K562 (cell line): ENCODE data around the gene KRTAP2-2. TPM values are rescaled to one million over a fixed set of nuclear protein-coding genes. Genes with fewer than 3 reads are reported as not detected.

ENCODE experiments used
- ARID1B ChIP-seq: fragments of 450-650 bp; IDR thresholded peaks from 2 replicates; pipeline ENCODE4 v1.6.1; 2016; ENCODE audit warnings: antibody characterized with exemption, mild to moderate bottlenecking, inconsistent platforms
- CBX5 ChIP-seq: IDR thresholded peaks from 2 replicates; pipeline ENCODE4 v1.6.1; 2014; ENCODE audit warnings: low read depth, borderline replicate concordance
- DLX4 ChIP-seq: fragments of 250-450 bp; sonication (Bioruptor Pico); IDR thresholded peaks from 2 replicates; pipeline ENCODE4 v1.6.1; 2021; ENCODE audit warnings: mild to moderate bottlenecking
- ESRRA ChIP-seq: fragments of 450-650 bp; IDR thresholded peaks from 2 replicates; pipeline ENCODE4 v1.6.1; 2014; ENCODE audit warnings: low read depth, mild to moderate bottlenecking, moderate library complexity, borderline replicate concordance
- KLF6 ChIP-seq: fragments of 250-450 bp; sonication (Bioruptor Pico); IDR thresholded peaks from 2 replicates; pipeline ENCODE4 v1.4.0; 2020; ENCODE audit warnings: mild to moderate bottlenecking, moderate library complexity, borderline replicate concordance
- MYBL2 ChIP-seq, 2 experiments: fragments of 450-650 bp in 1 of 2; sonication (generic) in 1 of 2; formaldehyde crosslinking in 1 of 2; IDR thresholded peaks; 2 replicates each; pipeline versions ENCODE4 v1.6.1 to v1.8.1; 2017 to 2022; ENCODE audit warnings: borderline replicate concordance in 1 of 2, inconsistent platforms in 1 of 2, low read depth in 1 of 2, mild to moderate bottlenecking in 1 of 2, missing genetic modification reagents in 1 of 2, moderate library complexity in 1 of 2
- MYC ChIP-seq, 2 experiments: fragments of 250-450 bp in 1 of 2; sonication (Bioruptor Pico) in 1 of 2; IDR thresholded peaks; 2 replicates each; pipeline versions ENCODE4 v1.5.1 to v1.6.1; 2012 to 2021; ENCODE audit warnings: low read depth in 2 of 2, borderline replicate concordance in 1 of 2, improper control_type of control experiment in 1 of 2, low read length in 1 of 2, mild to moderate bottlenecking in 1 of 2, moderate library complexity in 1 of 2
- MYNN ChIP-seq, 2 experiments: sonication (generic); formaldehyde crosslinking in 1 of 2; IDR thresholded peaks; 2 replicates each; pipeline versions ENCODE4 v1.5.0 to v1.6.1; 2016 to 2020; ENCODE audit warnings: antibody characterized with exemption in 1 of 2, missing genetic modification reagents in 1 of 2
- NEUROD1 ChIP-seq: fragments of 150-350 bp; IDR thresholded peaks from 2 replicates; pipeline ENCODE4 v1.6.1; 2014; ENCODE audit warnings: borderline replicate concordance, low read length, low read depth; ENCODE audit not compliant: partially characterized antibody
- NR2C2 ChIP-seq, 2 experiments: fragments of 200-800 bp in 1 of 2; sonication (Bioruptor generic) in 1 of 2; sonication (generic) in 1 of 2; formaldehyde crosslinking in 1 of 2; IDR thresholded peaks; 2 replicates each; pipeline versions ENCODE4 v1.6.1 to v1.8.0; 2016 to 2022; ENCODE audit warnings: mild to moderate bottlenecking in 1 of 2, missing compliant biosample characterization in 1 of 2, missing genetic modification characterization in 1 of 2, missing genetic modification reagents in 1 of 2
- NR4A1 ChIP-seq, 2 experiments: fragments of 250-450 bp in 1 of 2; fragments of 450-650 bp in 1 of 2; sonication (Bioruptor Pico) in 1 of 2; IDR thresholded peaks; 2 replicates each; pipeline versions ENCODE4 v1.4.0 to v1.6.1; 2016 to 2020; ENCODE audit warnings: mild to moderate bottlenecking in 2 of 2, missing compliant biosample characterization in 1 of 2, missing genetic modification characterization in 1 of 2, moderate library complexity in 1 of 2
- SMARCC2 ChIP-seq: fragments of 450-650 bp; IDR thresholded peaks from 2 replicates; pipeline ENCODE4 v1.6.1; 2017; ENCODE audit warnings: antibody characterized with exemption, moderate library complexity, mild to moderate bottlenecking, low read depth
- SNAPC5 ChIP-seq: fragments of 250-450 bp; sonication (Bioruptor Pico); IDR thresholded peaks from 2 replicates; pipeline ENCODE4 v1.8.0; 2021; ENCODE audit warnings: moderate library complexity, mild to moderate bottlenecking, inconsistent platforms
- ZNF175 ChIP-seq: fragments of 200-800 bp; sonication (Bioruptor generic); IDR thresholded peaks from 2 replicates; pipeline ENCODE4 v1.6.1; 2016; ENCODE audit warnings: low read depth, mild to moderate bottlenecking, missing genetic modification characterization, missing compliant biosample characterization
- ZNF239 ChIP-seq: fragments of 250-450 bp; sonication (Bioruptor Pico); IDR thresholded peaks from 2 replicates; pipeline ENCODE4 v1.4.0; 2020; ENCODE audit warnings: mild to moderate bottlenecking
- polyA plus RNA-seq, 8 experiments: library from polyadenylated mRNA; depleted of rRNA in 4 of 8; stranded (reverse) in 5 of 8; unstranded in 3 of 8; fragments of >200 nt; fragmentation: Nextera tagmentation in 2 of 8; fragmentation: Illumina TruSeq in 1 of 8; extraction: Ambion mirVana in 2 of 8; extraction: Trizol in 1 of 8; gene quantifications; 2 replicates each; pipeline versions ENCODE4 v1.2.1 to v1.2.3, GENCODE V29; 2011 to 2014; ENCODE audit warnings: inconsistent platforms in 1 of 8, missing spikeins in 1 of 8
- total RNA-seq, 7 experiments: library from RNA; depleted of rRNA in 6 of 7; stranded (reverse); fragments of >200 nt in 6 of 7; fragmentation: Illumina TruSeq in 2 of 7; extraction: Trizol in 2 of 7; gene quantifications; 2 replicates each; pipeline versions ENCODE4 v1.2.1 to v1.2.3, GENCODE V29; 2011 to 2021; ENCODE audit warnings: low replicate concordance in 1 of 7
- TF ChIP-seq, protein P1 (sequence below): sonication (generic); formaldehyde crosslinking; IDR thresholded peaks from 2 replicates; pipeline ENCODE4 v1.8.1; 2022; ENCODE audit warnings: missing genetic modification reagents
- TF ChIP-seq, protein P2 (sequence below): fragments of 250-450 bp; sonication (Bioruptor Pico); IDR thresholded peaks from 2 replicates; pipeline ENCODE4 v1.4.0; 2020

Gene KRTAP2-2
- total and polyA plus RNA-seq, 9 of the 15 experiments (the other 6 are each of a cell fraction or from before 2014, with no cell fraction given): not detected

GRCh38 chr17:41065829-41066624 lies 11.0 kb upstream of the KRTAP2-2 start, which contains the start of gene KRTAP2-4 (continued):
- TF ChIP-seq SNAPC5 (CRISPR knock-in tag) (no peak), MYBL2 (IDR thresholded peaks at IDR 0.05; ENCODE audit: low read depth) (no peak), MYBL2 (CRISPR knock-in tag; IDR thresholded peaks at IDR 0.05; ENCODE audit: borderline replicate concordance) (no peak), ARID1B (peak; percentile 82), MYC (IDR thresholded peaks at IDR 0.05; ENCODE audit: low read depth, low read length) (peak; percentile 73), MYC (CRISPR knock-in tag; IDR thresholded peaks at IDR 0.05; ENCODE audit: borderline replicate concordance, low read depth) (no peak), CBX5 (no peak), NR2C2 (CRISPR knock-in tag; IDR thresholded peaks at IDR 0.05) (no peak), NR2C2 (tag; IDR thresholded peaks at IDR 0.05) (peak; percentile 33; the same call in 1 of the 2 replicates), NEUROD1 (peak; percentile 45), MYNN (IDR thresholded peaks at IDR 0.05) (peak; percentile 45; the same call in 1 of the 2 replicates), MYNN (CRISPR knock-in tag; IDR thresholded peaks at IDR 0.05) (no peak), ZNF239 (peak; percentile 46; the same call in 1 of the 2 replicates), SMARCC2 (peak; percentile 52; the same call in 1 of the 2 replicates), ZNF175 (CRISPR knock-in tag) (peak; percentile 72; the same call in 1 of the 2 replicates), ESRRA (peak; percentile 93; the same call in 1 of the 2 replicates), DLX4 (CRISPR knock-in tag) (no peak), KLF6 (CRISPR knock-in tag) (peak; percentile 37; the same call in 1 of the 2 replicates), NR4A1 (CRISPR knock-in tag; IDR thresholded peaks at IDR 0.05) (no peak), NR4A1 (tag; IDR thresholded peaks at IDR 0.05) (0 out of 2 replicates have a peak, but pooled peaks have one; percentile 66)
- TF ChIP-seq, protein P1, sequence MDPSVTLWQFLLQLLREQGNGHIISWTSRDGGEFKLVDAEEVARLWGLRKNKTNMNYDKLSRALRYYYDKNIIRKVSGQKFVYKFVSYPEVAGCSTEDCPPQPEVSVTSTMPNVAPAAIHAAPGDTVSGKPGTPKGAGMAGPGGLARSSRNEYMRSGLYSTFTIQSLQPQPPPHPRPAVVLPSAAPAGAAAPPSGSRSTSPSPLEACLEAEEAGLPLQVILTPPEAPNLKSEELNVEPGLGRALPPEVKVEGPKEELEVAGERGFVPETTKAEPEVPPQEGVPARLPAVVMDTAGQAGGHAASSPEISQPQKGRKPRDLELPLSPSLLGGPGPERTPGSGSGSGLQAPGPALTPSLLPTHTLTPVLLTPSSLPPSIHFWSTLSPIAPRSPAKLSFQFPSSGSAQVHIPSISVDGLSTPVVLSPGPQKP (CRISPR knock-in tag): no peak
- TF ChIP-seq, protein P2, sequence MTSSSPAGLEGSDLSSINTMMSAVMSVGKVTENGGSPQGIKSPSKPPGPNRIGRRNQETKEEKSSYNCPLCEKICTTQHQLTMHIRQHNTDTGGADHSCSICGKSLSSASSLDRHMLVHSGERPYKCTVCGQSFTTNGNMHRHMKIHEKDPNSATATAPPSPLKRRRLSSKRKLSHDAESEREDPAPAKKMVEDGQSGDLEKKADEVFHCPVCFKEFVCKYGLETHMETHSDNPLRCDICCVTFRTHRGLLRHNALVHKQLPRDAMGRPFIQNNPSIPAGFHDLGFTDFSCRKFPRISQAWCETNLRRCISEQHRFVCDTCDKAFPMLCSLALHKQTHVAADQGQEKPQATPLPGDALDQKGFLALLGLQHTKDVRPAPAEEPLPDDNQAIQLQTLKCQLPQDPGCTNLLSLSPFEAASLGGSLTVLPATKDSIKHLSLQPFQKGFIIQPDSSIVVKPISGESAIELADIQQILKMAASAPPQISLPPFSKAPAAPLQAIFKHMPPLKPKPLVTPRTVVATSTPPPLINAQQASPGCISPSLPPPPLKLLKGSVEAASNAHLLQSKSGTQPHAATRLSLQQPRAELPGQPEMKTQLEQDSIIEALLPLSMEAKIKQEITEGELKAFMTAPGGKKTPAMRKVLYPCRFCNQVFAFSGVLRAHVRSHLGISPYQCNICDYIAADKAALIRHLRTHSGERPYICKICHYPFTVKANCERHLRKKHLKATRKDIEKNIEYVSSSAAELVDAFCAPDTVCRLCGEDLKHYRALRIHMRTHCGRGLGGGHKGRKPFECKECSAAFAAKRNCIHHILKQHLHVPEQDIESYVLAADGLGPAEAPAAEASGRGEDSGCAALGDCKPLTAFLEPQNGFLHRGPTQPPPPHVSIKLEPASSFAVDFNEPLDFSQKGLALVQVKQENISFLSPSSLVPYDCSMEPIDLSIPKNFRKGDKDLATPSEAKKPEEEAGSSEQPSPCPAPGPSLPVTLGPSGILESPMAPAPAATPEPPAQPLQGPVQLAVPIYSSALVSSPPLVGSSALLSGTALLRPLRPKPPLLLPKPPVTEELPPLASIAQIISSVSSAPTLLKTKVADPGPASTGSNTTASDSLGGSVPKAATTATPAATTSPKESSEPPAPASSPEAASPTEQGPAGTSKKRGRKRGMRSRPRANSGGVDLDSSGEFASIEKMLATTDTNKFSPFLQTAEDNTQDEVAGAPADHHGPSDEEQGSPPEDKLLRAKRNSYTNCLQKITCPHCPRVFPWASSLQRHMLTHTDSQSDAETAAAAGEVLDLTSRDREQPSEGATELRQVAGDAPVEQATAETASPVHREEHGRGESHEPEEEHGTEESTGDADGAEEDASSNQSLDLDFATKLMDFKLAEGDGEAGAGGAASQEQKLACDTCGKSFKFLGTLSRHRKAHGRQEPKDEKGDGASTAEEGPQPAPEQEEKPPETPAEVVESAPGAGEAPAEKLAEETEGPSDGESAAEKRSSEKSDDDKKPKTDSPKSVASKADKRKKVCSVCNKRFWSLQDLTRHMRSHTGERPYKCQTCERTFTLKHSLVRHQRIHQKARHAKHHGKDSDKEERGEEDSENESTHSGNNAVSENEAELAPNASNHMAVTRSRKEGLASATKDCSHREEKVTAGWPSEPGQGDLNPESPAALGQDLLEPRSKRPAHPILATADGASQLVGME (CRISPR knock-in tag): peak; percentile 91
